SK-N-SH (cell line): ENCODE data around the gene PSMD9. TPM values are rescaled to one million over a fixed set of nuclear protein-coding genes. Genes with fewer than 3 reads are reported as not detected.

ENCODE experiments used
- CTCF ChIA-PET: fragments of 300-600, 350-600 bp; formaldehyde crosslinking; extraction: SDS; loops from one replicate; lab custom pipeline; 2021; lab: Yijun Ruan, JAX
- POLR2A ChIA-PET: fragments of 350-600 bp; sonication (Branson Sonifier 250); formaldehyde crosslinking; extraction: SDS; loops from one replicate; lab custom pipeline; 2020; ENCODE audit warnings: antibody characterized with exemption, inconsistent platforms; lab: Yijun Ruan, JAX
- DNase-seq: peaks from one replicate; pipeline ENCODE4 v3.0.0; 2012
- H2AFZ ChIP-seq: fragments of 200-600 bp; sonication (generic); 2 replicates; pipeline ENCODE4 v1.8.1; 2016; ENCODE audit warnings: antibody characterized with exemption, mild to moderate bottlenecking, low read depth
- H3F3A ChIP-seq: fragments of 200-600 bp; sonication (generic); replicated peaks from 2 replicates; pipeline ENCODE3; 2016; ENCODE audit warnings: antibody characterized with exemption, mild to moderate bottlenecking; ENCODE audit not compliant: insufficient read depth
- H3K27ac ChIP-seq, 2 experiments: fragments of 200-500 bp in 1 of 2; fragments of 200-600 bp in 1 of 2; sonication (Bioruptor generic) in 1 of 2; sonication (generic), shearing (Covaris generic) in 1 of 2; 2 replicates each; pipeline versions ENCODE4 v1.5.1 to v1.6.1; 2014 to 2016; ENCODE audit warnings: low read depth in 2 of 2, inconsistent platforms in 1 of 2, low read length in 1 of 2, mild to moderate bottlenecking in 1 of 2, mixed read lengths in 1 of 2
- H3K27me3 ChIP-seq: fragments of 200-600 bp; sonication (generic), shearing (Covaris generic); 2 replicates; pipeline ENCODE4 v1.6.1; 2016; ENCODE audit warnings: mixed run types; ENCODE audit not compliant: insufficient read depth
- H3K36me3 ChIP-seq, 2 experiments: fragments of 200-500 bp in 1 of 2; fragments of 200-600 bp in 1 of 2; sonication (Bioruptor generic) in 1 of 2; sonication (generic) in 1 of 2; replicated peaks in 1 of 2; 2 replicates each; pipeline versions ENCODE3 to v1.5.1; 2014 to 2016; ENCODE audit warnings: low read length in 1 of 2, mild to moderate bottlenecking in 1 of 2; ENCODE audit not compliant: insufficient read depth in 2 of 2, control insufficient read depth in 1 of 2
- H3K4me1 ChIP-seq, 2 experiments: fragments of 200-500 bp in 1 of 2; fragments of 200-600 bp in 1 of 2; sonication (Bioruptor generic) in 1 of 2; sonication (generic), shearing (Covaris generic) in 1 of 2; 2 replicates each; pipeline versions ENCODE4 v1.5.1 to v1.6.1; 2014 to 2016; ENCODE audit warnings: low read depth in 1 of 2, low read length in 1 of 2, mixed run types in 1 of 2; ENCODE audit not compliant: insufficient read depth in 2 of 2, control insufficient read depth in 1 of 2
- H3K4me2 ChIP-seq: fragments of 200-600 bp; sonication (generic), shearing (Covaris generic); 2 replicates; pipeline ENCODE4 v1.6.1; 2017; ENCODE audit warnings: mixed run types
- H3K4me3 ChIP-seq, 2 experiments: fragments of 200-500 bp in 1 of 2; fragments of 200-600 bp in 1 of 2; sonication (Bioruptor generic) in 1 of 2; sonication (generic), shearing (Covaris generic) in 1 of 2; 2 replicates each; pipeline versions ENCODE4 v1.5.1 to v1.8.1; 2014 to 2016; ENCODE audit warnings: low read depth in 2 of 2, inconsistent platforms in 1 of 2, low read length in 1 of 2, mild to moderate bottlenecking in 1 of 2, mixed read lengths in 1 of 2, moderate library complexity in 1 of 2
- H3K79me2 ChIP-seq: fragments of 200-600 bp; sonication (generic); 2 replicates; pipeline ENCODE4 v1.8.1; 2017; ENCODE audit warnings: mild to moderate bottlenecking; ENCODE audit not compliant: insufficient read depth
- H3K9ac ChIP-seq: fragments of 200-600 bp; sonication (generic); 2 replicates; pipeline ENCODE4 v1.6.1; 2017; ENCODE audit warnings: mixed run types
- H3K9me2 ChIP-seq: fragments of 200-600 bp; sonication (generic); 2 replicates; pipeline ENCODE4 v1.6.1; 2017; ENCODE audit warnings: mixed run types
- H3K9me3 ChIP-seq: fragments of 200-600 bp; sonication (generic); 2 replicates; pipeline ENCODE4 v1.6.1; 2017; ENCODE audit warnings: mixed run types, mild to moderate bottlenecking, moderate library complexity
- H4K20me1 ChIP-seq: fragments of 200-600 bp; sonication (generic); 2 replicates; pipeline ENCODE4 v1.6.1; 2017; ENCODE audit warnings: mild to moderate bottlenecking, mixed run types; ENCODE audit not compliant: insufficient read depth
- CHD2 ChIP-seq: fragments of 150-350 bp; IDR thresholded peaks from 2 replicates; pipeline ENCODE4 v1.6.1; 2018; ENCODE audit warnings: low read length; ENCODE audit not compliant: partially characterized antibody
- ELF1 ChIP-seq: IDR thresholded peaks from 2 replicates; pipeline ENCODE4 v1.4.0; 2012
- EZH2phosphoT487 ChIP-seq: fragments of 200-600 bp; sonication (generic); IDR thresholded peaks from 2 replicates; pipeline ENCODE4 v1.6.1; 2017; ENCODE audit warnings: low read depth, mixed run types, mild to moderate bottlenecking, antibody characterized with exemption, moderate library complexity, borderline replicate concordance
- GABPA ChIP-seq: IDR thresholded peaks from 2 replicates; pipeline ENCODE4 v1.4.0; 2012; ENCODE audit warnings: low read depth, mild to moderate bottlenecking
- MXI1 ChIP-seq: IDR thresholded peaks from 2 replicates; pipeline ENCODE4 v1.6.1; 2012; ENCODE audit warnings: mild to moderate bottlenecking, low read depth, low read length, improper control_type of control experiment
- NRF1 ChIP-seq: IDR thresholded peaks from 2 replicates; pipeline ENCODE4 v1.6.1; 2012; ENCODE audit warnings: low read depth, mild to moderate bottlenecking, low read length
- PBX3 ChIP-seq: IDR thresholded peaks from 2 replicates; pipeline ENCODE4; 2012
- POLR2AphosphoS5 ChIP-seq: IDR thresholded peaks from 2 replicates; pipeline ENCODE4 v1.6.1; 2012; ENCODE audit warnings: low read depth, low read length
- RAD21 ChIP-seq: IDR thresholded peaks from 2 replicates; pipeline ENCODE4 v1.6.1; 2012; ENCODE audit warnings: mild to moderate bottlenecking, low read length
- SMC3 ChIP-seq: IDR thresholded peaks from 2 replicates; pipeline ENCODE4 v1.6.1; 2012; ENCODE audit warnings: low read depth, low read length, improper control_type of control experiment
- USF2 ChIP-seq: fragments of 150-350 bp; IDR thresholded peaks from 2 replicates; pipeline ENCODE4 v1.6.1; 2017; ENCODE audit warnings: antibody characterized with exemption, low read length, low read depth, borderline replicate concordance
- YY1 ChIP-seq: IDR thresholded peaks from 2 replicates; pipeline ENCODE4 v1.4.0; 2012; ENCODE audit warnings: low read depth, mild to moderate bottlenecking
- WGBS: methylation state at CpG from one replicate; pipeline ENCODE4 v1.1.6; 2017; ENCODE audit warnings: low lambda C conversion rate; 5-methylcytosine and 5-hydroxymethylcytosine counted together
- polyA plus RNA-seq, 3 experiments: library from polyadenylated mRNA; depleted of rRNA; stranded (reverse); fragments of >200 nt; gene quantifications; 2 replicates each; pipeline ENCODE4 v1.2.3, GENCODE V29; 2012

The PSMD9 gene
- polyA plus RNA-seq, 1 of the 3 experiments (the other 2 are of a cell fraction) = 227 TPM

GRCh38 chr12:121917950-121918678 lies 29.5 kb downstream of the PSMD9 start, which contains the start of gene CFAP251:
Gene CFAP251 (plus strand): TSS chr12:121918592. CDS start chr12:121921306, 2,714 bp downstream.
- 89% methylated on average over 40 of the region's 41 CpGs for WGBS
- Histone ChIP-seq H3K36me3 (peaks cover 34 to 49% of the 10 kb centered on the region in 2 experiments), H3K4me1 (peaks cover 0 to 9% of the 10 kb centered on the region in 2 experiments; a peak in 1 of 4 replicates), H3K4me2 (no peak within 1 kb of the TSS), H3F3A (peaks cover 15% of the 10 kb centered on the region), H3K4me3 (peak within 1 kb of the TSS in 1 of 2 experiments; percentile 32; a peak in 1 of 4 replicates), H3K9me3 (no peaks in the 10 kb centered on the region), H3K9ac (no peak within 1 kb of the TSS), H3K79me2 (peaks cover 8% of the 10 kb centered on the region), H2AFZ (no peak within 1 kb of the TSS), H3K27ac (no peak within 1 kb of the TSS; a peak in 1 of 4 replicates), H3K27me3 (no peaks in the 10 kb centered on the region), H3K9me2 (no peaks in the 10 kb centered on the region), H4K20me1 (no peaks in the 10 kb centered on the region)
- no peak for TF ChIP-seq MXI1
- no peak for TF ChIP-seq USF2
- no peak for TF ChIP-seq NRF1
- ChIA-PET CTCF (no interaction called here), POLR2A (no interaction called here)
- peak; percentile 34 for DNase-seq

GRCh38 chr12:121918679-121919038 lies 30.1 kb downstream of the PSMD9 start:
- 100% methylated on average over 13 of the region's 22 CpGs for WGBS
- ChIA-PET POLR2A (no interaction called here), CTCF (no interaction called here)
- H3K27me3 ChIP-seq = no peaks in the 10 kb centered on the region
- H3K36me3 ChIP-seq = peaks cover 34 to 46% of the 10 kb centered on the region in 2 experiments
- DNase-seq = no peak
- 0 out of 2 replicates have a peak, but pooled peaks cover 3% of the 10 kb centered on the region for H3K79me2 ChIP-seq
- H3K9me3 ChIP-seq = no peaks in the 10 kb centered on the region
- no peak overlapping the region for H3K9ac ChIP-seq
- peaks cover 0 to 10% of the 10 kb centered on the region in 2 experiments; a peak in 1 of 4 replicates for H3K4me1 ChIP-seq
- TF ChIP-seq POLR2AphosphoS5 (no peak), ELF1 (no peak)
- peaks cover 15% of the 10 kb centered on the region for H3F3A ChIP-seq
- H3K4me3 ChIP-seq = no peak overlapping the region
- no peak overlapping the region for H2AFZ ChIP-seq
- H3K9me2 ChIP-seq = no peaks in the 10 kb centered on the region
- no peaks in the 10 kb centered on the region for H4K20me1 ChIP-seq
- H3K27ac ChIP-seq = no peak overlapping the region
- no peak overlapping the region for H3K4me2 ChIP-seq

GRCh38 chr12:121921066-121921465 lies 32.5 kb downstream of the PSMD9 start:
- Histone ChIP-seq H3K4me2 (no peak overlapping the region), H3K27me3 (no peaks in the 10 kb centered on the region)
- CTCF ChIA-PET = no interaction called here

More at GRCh38 chr12:121921066-121921465, 32.5 kb downstream of the PSMD9 start:
- Histone ChIP-seq H2AFZ (no peak overlapping the region), H3K4me1 (peaks cover 0 to 23% of the 10 kb centered on the region in 2 experiments; a peak in 1 of 4 replicates), H3K79me2 (no peaks in the 10 kb centered on the region), H3K27ac (peak overlapping the region in 1 of 2 experiments; percentile 41; a peak in 1 of 4 replicates), H3K9me2 (no peaks in the 10 kb centered on the region), H3K9ac (no peak overlapping the region), H3K9me3 (no peaks in the 10 kb centered on the region), H3F3A (peaks cover 16% of the 10 kb centered on the region), H4K20me1 (no peaks in the 10 kb centered on the region), H3K36me3 (peaks cover 29 to 32% of the 10 kb centered on the region in 2 experiments), H3K4me3 (no peak overlapping the region)
- no peak for DNase-seq
- WGBS = 71% methylated on average over 2 of the region's 2 CpGs
- POLR2A ChIA-PET = no interaction called here
- no peak for TF ChIP-seq SMC3
- no peak for TF ChIP-seq RAD21
- no peak for TF ChIP-seq PBX3
- TF ChIP-seq YY1 = no peak
- TF ChIP-seq NRF1 = no peak
- no peak for TF ChIP-seq GABPA
- TF ChIP-seq EZH2phosphoT487 = no peak
- TF ChIP-seq CHD2 = no peak
